ENCODE data around the gene MCL1.

Gene MCL1

GRCh38 chr1:150530491-150531159, 48.8 kb downstream of the MCL1 start:
- no peak for TF ChIP-seq TSHZ2 (CRISPR knock-in tag; IDR thresholded peaks at IDR 0.05)
- no peak for TF ChIP-seq TOX (CRISPR knock-in tag; IDR thresholded peaks at IDR 0.05; ENCODE audit: borderline replicate concordance)
- no peak for TF ChIP-seq ESRRG (CRISPR knock-in tag; IDR thresholded peaks at IDR 0.05)
- no peak for TF ChIP-seq ZFP30 (CRISPR knock-in tag; IDR thresholded peaks at IDR 0.05)
- TF ChIP-seq CSRNP3 (CRISPR knock-in tag; IDR thresholded peaks at IDR 0.05): no peak
- no peak for TF ChIP-seq ZNF70 (CRISPR knock-in tag; IDR thresholded peaks at IDR 0.05)
- no peak for TF ChIP-seq CSDC2 (CRISPR knock-in tag; IDR thresholded peaks at IDR 0.05)
- ATAC-seq: no peak

GRCh38 chr1:150529017-150529416, 50.4 kb downstream of the MCL1 start:
- ATAC-seq: no peak
- TF ChIP-seq ISL1 (CRISPR knock-in tag; IDR thresholded peaks at IDR 0.05) (no peak), BACH2 (CRISPR knock-in tag; IDR thresholded peaks at IDR 0.05; ENCODE audit: borderline replicate concordance) (no peak), ZNF565 (CRISPR knock-in tag; conservative IDR thresholded peaks at IDR 0.05; ENCODE audit: low read depth) (no peak), TOX (CRISPR knock-in tag; IDR thresholded peaks at IDR 0.05; ENCODE audit: borderline replicate concordance) (no peak), CSDC2 (CRISPR knock-in tag; IDR thresholded peaks at IDR 0.05) (no peak), TSHZ2 (CRISPR knock-in tag; IDR thresholded peaks at IDR 0.05) (no peak), ZNF70 (CRISPR knock-in tag; IDR thresholded peaks at IDR 0.05) (no peak), ZC3H10 (CRISPR knock-in tag; IDR thresholded peaks at IDR 0.05) (no peak), ARNTL (CRISPR knock-in tag; IDR thresholded peaks at IDR 0.05; ENCODE audit: borderline replicate concordance, low read depth) (no peak), CREB5 (CRISPR knock-in tag; IDR thresholded peaks at IDR 0.05; ENCODE audit: low read depth) (no peak), CSRNP3 (CRISPR knock-in tag; IDR thresholded peaks at IDR 0.05) (no peak), PPARA (CRISPR knock-in tag; IDR thresholded peaks at IDR 0.05; ENCODE audit: borderline replicate concordance) (no peak), OSR1 (CRISPR knock-in tag; IDR thresholded peaks at IDR 0.05) (no peak)

- no peak for ATAC-seq
- TF ChIP-seq CSRNP3 (CRISPR knock-in tag; IDR thresholded peaks at IDR 0.05) (no peak), ZNF565 (CRISPR knock-in tag; conservative IDR thresholded peaks at IDR 0.05; ENCODE audit: low read depth) (no peak), ZC3H10 (CRISPR knock-in tag; IDR thresholded peaks at IDR 0.05) (no peak), BACH2 (CRISPR knock-in tag; IDR thresholded peaks at IDR 0.05; ENCODE audit: borderline replicate concordance) (no peak), PPARA (CRISPR knock-in tag; IDR thresholded peaks at IDR 0.05; ENCODE audit: borderline replicate concordance) (no peak), ZNF8 (CRISPR knock-in tag; IDR thresholded peaks at IDR 0.05) (no peak), ZNF70 (CRISPR knock-in tag; IDR thresholded peaks at IDR 0.05) (no peak), SNAI2 (CRISPR knock-in tag; IDR thresholded peaks at IDR 0.05) (no peak), CREB5 (CRISPR knock-in tag; IDR thresholded peaks at IDR 0.05; ENCODE audit: low read depth) (no peak), GLIS3 (CRISPR knock-in tag; IDR thresholded peaks at IDR 0.05) (no peak), ARNTL (CRISPR knock-in tag; IDR thresholded peaks at IDR 0.05; ENCODE audit: borderline replicate concordance, low read depth) (no peak), OSR1 (CRISPR knock-in tag; IDR thresholded peaks at IDR 0.05) (no peak), RARB (CRISPR knock-in tag; IDR thresholded peaks at IDR 0.05) (no peak), TCF4 (CRISPR knock-in tag; IDR thresholded peaks at IDR 0.05; ENCODE audit: borderline replicate concordance) (no peak)
Observed at GRCh38 chr1:150528196-150528595, 51.2 kb downstream of the MCL1 start.
